ENCODE data around the gene NFE2.

GRCh38 chr12:54296393-54297099 lies 4.3 kb downstream of the NFE2 start:
- no peak for TF ChIP-seq GATA2 (IDR thresholded peaks at IDR 0.05; ENCODE audit: low read depth, low read length)
- TF ChIP-seq GATA3 (IDR thresholded peaks at IDR 0.05; ENCODE audit: low read depth, low read length): no peak

All from SH-SY5Y (cell line).